GM12864 (cell line): ENCODE measurements around the gene SNRNP70.
"Not testable (repeated sequence)": the region's sequence is repeated elsewhere in the genome, so short reads cannot be mapped to it uniquely, and the experiment has no call there.

Source experiments
- DNase-seq: peaks from one replicate; pipeline ENCODE4 v3.0.0-alpha.2; 2011; ENCODE audit warnings: low read depth
- H3K4me3 ChIP-seq: 2 replicates; pipeline ENCODE4 v1.5.1; 2011; ENCODE audit warnings: mild to moderate bottlenecking, low read depth, low read length, control low read depth
- CTCF ChIP-seq: IDR thresholded peaks from 2 replicates; pipeline ENCODE4 v1.5.1; 2011; ENCODE audit warnings: low read depth, mild to moderate bottlenecking, moderate library complexity, low read length, control low read depth, inconsistent platforms; ENCODE audit errors: missing control alignments

Gene SNRNP70

DNA sequence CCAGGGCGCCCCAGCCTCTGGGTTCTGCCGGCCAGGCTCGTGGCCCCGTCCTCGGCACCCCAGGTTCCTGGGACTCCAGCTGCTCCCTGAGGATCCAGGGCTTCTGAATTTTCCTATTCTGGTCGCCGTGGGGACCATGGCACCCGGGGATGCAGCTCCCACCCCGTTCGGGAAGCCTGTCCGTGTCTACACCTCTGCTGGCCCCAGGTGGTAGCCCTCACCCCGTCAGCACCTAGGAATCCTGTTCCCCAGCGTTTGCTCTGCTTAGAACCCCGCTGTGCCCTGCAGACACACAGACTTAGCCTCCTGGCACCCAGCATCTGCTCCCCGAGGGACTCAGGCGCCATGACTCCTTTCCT lies 35.1 kb downstream of the SNRNP70 start:
- DNase-seq: no peak
- H3K4me3 ChIP-seq: no peak overlapping the region
- no peak for TF ChIP-seq CTCF

DNA sequence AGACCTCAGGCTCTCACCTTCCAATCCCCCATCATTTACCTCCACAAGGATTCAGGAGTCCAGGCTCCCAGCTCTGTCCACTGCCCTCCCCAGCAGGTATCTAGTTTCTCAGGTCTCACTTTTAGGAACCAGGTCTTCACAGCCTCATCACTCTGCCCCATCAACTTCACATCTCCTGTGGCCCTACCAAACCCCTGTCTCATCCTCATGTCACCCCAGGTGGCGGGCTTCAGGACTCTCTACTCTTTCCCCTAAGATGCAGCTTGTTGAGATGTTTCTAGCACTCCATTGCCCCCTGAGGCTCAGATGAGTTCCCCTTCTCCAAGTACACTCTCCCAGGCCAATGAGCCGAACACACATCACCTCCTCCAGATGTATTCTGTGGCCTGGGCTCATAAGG lies 35.6 kb downstream of the SNRNP70 start:
- H3K4me3 ChIP-seq: no peak overlapping the region
- no peak for DNase-seq
- TF ChIP-seq CTCF: no peak

DNA sequence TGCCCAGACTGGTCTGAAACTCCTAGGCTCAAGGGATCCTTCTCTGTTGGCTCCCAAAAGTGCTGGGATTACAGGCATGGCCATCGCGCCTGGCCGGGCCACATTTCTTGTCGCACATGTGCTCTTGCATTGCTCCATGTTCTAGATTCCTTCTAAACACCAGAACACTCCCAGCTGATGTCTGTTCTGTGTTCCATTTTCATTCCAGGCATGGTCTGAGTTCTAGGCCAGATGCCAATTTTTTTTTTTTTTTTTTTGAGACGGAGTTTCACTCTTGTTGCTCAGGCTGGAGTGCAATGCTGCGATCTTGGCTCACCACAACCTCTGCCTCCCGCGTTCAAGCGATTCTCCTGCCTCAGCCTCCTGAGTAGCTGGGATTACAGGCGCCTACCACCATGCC lies 36.6 kb downstream of the SNRNP70 start:
- not testable (repeated sequence) for DNase-seq, H3K4me3 ChIP-seq

- H3K4me3 ChIP-seq, DNase-seq: not testable (repeated sequence)
Measured at GRCh38 chr19:49123285-49123684, 38.0 kb downstream of the SNRNP70 start.

DNA sequence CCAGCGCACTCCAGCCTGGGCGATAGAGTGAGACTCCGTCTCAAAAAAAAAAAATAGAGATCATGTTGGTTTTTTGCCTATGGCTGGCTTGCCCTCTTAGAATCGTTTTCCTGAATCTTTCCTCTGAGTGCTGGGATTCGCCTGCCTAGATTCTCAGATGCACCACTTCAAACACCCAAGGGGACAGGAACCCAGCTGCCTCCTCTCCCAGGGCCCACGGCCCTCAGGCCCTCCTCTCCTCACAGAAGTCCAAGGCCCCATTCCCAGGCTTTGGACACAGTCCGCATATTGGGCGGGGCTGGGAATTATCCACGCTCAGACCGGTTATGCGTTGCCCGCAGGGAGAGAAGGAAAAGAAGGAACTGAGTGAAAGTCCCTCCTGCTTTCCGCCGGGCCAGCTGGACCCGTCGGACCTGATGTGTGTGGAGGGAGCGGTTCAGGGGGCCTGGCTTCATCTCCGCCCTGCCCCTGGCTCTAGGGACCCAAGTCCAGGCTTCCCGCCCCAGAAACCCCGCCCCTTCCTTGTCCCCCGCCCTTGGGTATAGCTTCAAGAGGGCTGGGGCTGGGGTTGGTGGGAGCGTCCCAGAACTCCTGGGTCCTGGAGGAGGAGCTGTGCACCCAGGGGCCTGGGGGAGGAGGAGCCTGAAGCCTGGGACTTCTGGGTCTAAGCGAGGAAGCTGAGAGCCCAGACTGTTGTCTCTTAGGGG lies 39.9 kb downstream of the SNRNP70 start:
- no peak for TF ChIP-seq CTCF
- H3K4me3 ChIP-seq: no peak overlapping the region
- no peak for DNase-seq

DNA sequence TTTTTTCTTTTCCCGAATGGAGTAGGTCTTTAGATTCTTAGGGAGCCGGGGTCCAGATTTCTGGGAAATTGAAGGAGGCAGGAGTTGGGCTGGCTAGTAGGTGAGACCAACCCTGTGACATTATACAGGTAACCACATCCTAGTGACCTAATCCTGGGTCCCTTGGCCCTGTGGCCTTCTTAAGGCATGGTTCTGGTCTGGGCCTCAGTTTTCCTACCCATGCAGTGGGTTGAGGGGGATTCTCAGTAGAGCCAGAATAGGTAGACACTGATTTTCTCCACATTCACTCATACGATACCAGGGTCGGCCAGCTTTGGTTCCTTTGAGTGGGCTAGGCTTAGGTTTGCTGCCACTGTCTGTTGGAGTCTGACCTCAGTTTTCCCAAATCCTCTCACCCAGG lies 41.3 kb downstream of the SNRNP70 start:
- no peak for TF ChIP-seq CTCF
- H3K4me3 ChIP-seq: no peak overlapping the region
- DNase-seq: no peak

DNA sequence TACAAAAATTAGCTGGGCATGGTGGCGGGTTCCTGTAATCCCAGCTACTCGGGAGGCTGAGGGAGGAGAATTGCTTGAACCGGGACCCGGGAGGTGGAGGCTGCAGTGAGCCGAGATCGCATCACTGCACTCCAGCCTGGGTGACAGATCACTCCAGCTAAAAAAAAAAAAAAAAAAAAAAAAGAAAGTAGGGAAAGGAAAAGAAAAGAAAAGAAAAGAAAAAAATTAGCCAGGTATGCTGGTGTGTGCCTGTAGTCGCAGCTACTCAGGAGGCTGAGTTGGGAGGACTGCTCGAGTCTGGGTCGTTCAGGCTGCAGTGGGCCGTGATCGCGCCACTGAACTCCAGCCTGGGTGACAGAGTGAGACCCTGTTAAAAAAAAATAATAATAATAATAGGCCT lies 42.0 kb downstream of the SNRNP70 start:
- not testable (repeated sequence) for H3K4me3 ChIP-seq, DNase-seq

- TF ChIP-seq CTCF: peak; percentile 17
- peak overlapping the region; percentile 41 for H3K4me3 ChIP-seq
- DNase-seq: peak; percentile 80
Measured at GRCh38 chr19:49127674-49128544, 42.7 kb downstream of the SNRNP70 start.
